AG04450 (cell line): ENCODE data around the gene CGNL1. TPM values are rescaled to one million over a fixed set of nuclear protein-coding genes. Genes with fewer than 3 reads are reported as not detected.

Source experiments
- CTCF ChIA-PET: fragments of 300-600, 350-600 bp; formaldehyde crosslinking; extraction: SDS; loops from one replicate; lab custom pipeline; 2022; ENCODE audit warnings: antibody characterized with exemption, inconsistent platforms; lab: Charles Lee
- POLR2A ChIA-PET: fragments of 350-600 bp; formaldehyde crosslinking; extraction: SDS; loops from one replicate; lab custom pipeline; 2021; ENCODE audit warnings: antibody characterized with exemption, inconsistent platforms; lab: Yijun Ruan, JAX
- DNase-seq: peaks from one replicate; pipeline ENCODE4 v3.0.0-alpha.2; 2011; ENCODE audit warnings: low read depth, low spot score
- H3K27ac ChIP-seq: one replicate; pipeline ENCODE4 v1.5.1; 2012; ENCODE audit warnings: low read depth, low read length, control low read depth
- H3K27me3 ChIP-seq: one replicate; pipeline ENCODE4 v1.6.0; 2012; ENCODE audit warnings: low read length; ENCODE audit not compliant: control insufficient read depth, insufficient read depth
- H3K4me3 ChIP-seq: 2 replicates; pipeline ENCODE4 v1.5.1; 2011; ENCODE audit warnings: mild to moderate bottlenecking, low read depth, low read length, control low read depth
- H3K9me3 ChIP-seq: 2 replicates; pipeline ENCODE4 v1.5.1; 2012; ENCODE audit warnings: low read length; ENCODE audit not compliant: control insufficient read depth, insufficient read depth
- CTCF ChIP-seq: IDR thresholded peaks from 2 replicates; pipeline ENCODE4 v1.5.1; 2011; ENCODE audit warnings: low read depth, low read length, control low read depth, inconsistent platforms
- polyA plus RNA-seq: library from polyadenylated mRNA; depleted of rRNA; stranded (reverse); fragments of >200 nt; gene quantifications from 2 replicates; pipeline ENCODE4 v1.2.3, GENCODE V29; 2011

CGNL1 gene
- polyA plus RNA-seq, 1 experiment: 0.25 TPM

- H3K27me3 ChIP-seq: no peaks in the 10 kb centered on the region
- H3K4me3 ChIP-seq: no peak overlapping the region
- ChIA-PET CTCF (interaction anchor here (1.0 to 1.2 kb wide), 2 partner anchors 193 to 208 kb away, joined by 4 to 5 read pairs; no protein-coding TSS in a partner anchor), POLR2A (no interaction called here)
- DNase-seq: no peak
- H3K9me3 ChIP-seq: no peaks in the 10 kb centered on the region
- H3K27ac ChIP-seq: no peak overlapping the region
- TF ChIP-seq CTCF: no peak
Observed at GRCh38 chr15:57334257-57334656, 42.0 kb upstream of the CGNL1 start.

GRCh38 chr15:57335293-57335715 is 41.0 kb upstream of the CGNL1 start:
- no peak for TF ChIP-seq CTCF
- ChIA-PET POLR2A (no interaction called here), CTCF (interaction anchor here (1.4 kb wide), 1 partner anchor 192 kb away, joined by 4 read pairs; no protein-coding TSS in a partner anchor)
- DNase-seq: no peak
- H3K27me3 ChIP-seq: no peaks in the 10 kb centered on the region
- H3K4me3 ChIP-seq: no peak overlapping the region
- H3K27ac ChIP-seq: no peak overlapping the region
- H3K9me3 ChIP-seq: no peaks in the 10 kb centered on the region

GRCh38 chr15:57335719-57336118 is 40.6 kb upstream of the CGNL1 start:
- TF ChIP-seq CTCF: no peak
- DNase-seq: no peak
- H3K9me3 ChIP-seq: no peaks in the 10 kb centered on the region
- no peak overlapping the region for H3K4me3 ChIP-seq
- H3K27me3 ChIP-seq: no peaks in the 10 kb centered on the region
- ChIA-PET POLR2A (no interaction called here), CTCF (interaction anchor here (1.4 kb wide), 1 partner anchor 191 kb away, joined by 4 read pairs; no protein-coding TSS in a partner anchor)
- no peak overlapping the region for H3K27ac ChIP-seq

- POLR2A ChIA-PET: no interaction called here
- TF ChIP-seq CTCF: no peak
- no peak overlapping the region for H3K27ac ChIP-seq
- CTCF ChIA-PET: interaction anchor here (0.7 to 13.5 kb wide), 5 partner anchors 181 to 219 kb away, joined by 3 to 503 read pairs (median 3); no protein-coding TSS in a partner anchor
- no peak for DNase-seq
- H3K9me3 ChIP-seq: no peaks in the 10 kb centered on the region
- H3K27me3 ChIP-seq: no peaks in the 10 kb centered on the region
- H3K4me3 ChIP-seq: no peak overlapping the region
Observed at GRCh38 chr15:57337868-57338411, 38.4 kb upstream of the CGNL1 start.

- CTCF ChIA-PET: interaction anchor here (0.7 to 13.5 kb wide), 12 partner anchors 14 to 993 kb away, joined by 4 to 503 read pairs (median 22); no protein-coding TSS in a partner anchor
- no peak for TF ChIP-seq CTCF
- POLR2A ChIA-PET: no interaction called here
- Histone ChIP-seq H3K4me3 (no peak overlapping the region), H3K27me3 (no peaks in the 10 kb centered on the region), H3K9me3 (no peaks in the 10 kb centered on the region), H3K27ac (no peak overlapping the region)
- no peak for DNase-seq
Observed at GRCh38 chr15:57339321-57339720, 37.0 kb upstream of the CGNL1 start.
